OCI-LY1 (cell line): ENCODE data around the gene EPHB2.

ENCODE experiments used
- H2AFZ ChIP-seq: fragments of 200-600 bp; sonication (generic), shearing (Covaris generic); 2 replicates; pipeline ENCODE4 v1.6.0; 2014; ENCODE audit warnings: antibody characterized with exemption, mild to moderate bottlenecking, low read length
- H3F3A ChIP-seq: fragments of 200-600 bp; sonication (generic), shearing (Covaris generic); 2 replicates; pipeline ENCODE4 v1.6.0; 2014; ENCODE audit warnings: mild to moderate bottlenecking, antibody characterized with exemption, low read length, moderate library complexity; ENCODE audit not compliant: insufficient read depth
- H3K27ac ChIP-seq: fragments of 200-600 bp; sonication (generic); 2 replicates; pipeline ENCODE4 v1.5.1; 2014; ENCODE audit warnings: low read length, mixed run types, mild to moderate bottlenecking, low read depth; ENCODE audit not compliant: poor library complexity, severe bottlenecking
- H3K27me3 ChIP-seq: fragments of 200-600 bp; sonication (generic); 2 replicates; pipeline ENCODE4 v1.6.0; 2014; ENCODE audit warnings: antibody characterized with exemption, mild to moderate bottlenecking, low read length, moderate library complexity; ENCODE audit not compliant: insufficient read depth
- H3K36me3 ChIP-seq: fragments of 200-600 bp; sonication (generic); 2 replicates; pipeline ENCODE4 v1.6.1; 2014; ENCODE audit warnings: mild to moderate bottlenecking, antibody characterized with exemption, low read length, moderate library complexity, mixed read lengths; ENCODE audit not compliant: insufficient read depth
- H3K4me1 ChIP-seq: fragments of 200-600 bp; sonication (generic); 2 replicates; pipeline ENCODE4 v1.5.1; 2014; ENCODE audit warnings: mild to moderate bottlenecking, low read length, moderate library complexity; ENCODE audit not compliant: insufficient read depth, severe bottlenecking
- H3K4me2 ChIP-seq: fragments of 200-600 bp; sonication (generic), shearing (Covaris generic); 2 replicates; pipeline ENCODE4 v1.6.1; 2014; ENCODE audit warnings: low read length
- H3K4me3 ChIP-seq: fragments of 200-600 bp; sonication (generic); 2 replicates; pipeline ENCODE4 v1.5.1; 2014; ENCODE audit warnings: low read length, low read depth, mild to moderate bottlenecking, mixed read lengths; ENCODE audit not compliant: poor library complexity, severe bottlenecking
- H3K79me2 ChIP-seq: fragments of 200-600 bp; shearing (Covaris generic); 2 replicates; pipeline ENCODE4 v1.6.1; 2016; ENCODE audit warnings: mixed run types, low read length, mixed read lengths; ENCODE audit not compliant: insufficient read depth
- H3K9ac ChIP-seq: fragments of 200-600 bp; sonication (generic), shearing (Covaris generic); 2 replicates; pipeline ENCODE4 v1.6.1; 2014; ENCODE audit warnings: mild to moderate bottlenecking, low read length, mixed read lengths
- H3K9me2 ChIP-seq: fragments of 200-600 bp; sonication (generic), shearing (Covaris generic); 2 replicates; pipeline ENCODE4 v1.6.1; 2014; ENCODE audit warnings: low read depth, mild to moderate bottlenecking, low read length, mixed read lengths
- H3K9me3 ChIP-seq: fragments of 200-600 bp; shearing (Covaris generic); 2 replicates; pipeline ENCODE4 v1.6.1; 2014; ENCODE audit warnings: low read length, mixed read lengths
- H4K20me1 ChIP-seq: fragments of 200-600 bp; sonication (generic), shearing (Covaris generic); 2 replicates; pipeline ENCODE4 v1.6.0; 2016; ENCODE audit warnings: mild to moderate bottlenecking, low read length; ENCODE audit not compliant: insufficient read depth
- EZH2 ChIP-seq: fragments of 200-600 bp; sonication (generic), shearing (Covaris generic); IDR thresholded peaks from 2 replicates; pipeline ENCODE4 v1.8.0; 2017; ENCODE audit warnings: borderline replicate concordance, mixed run types, mild to moderate bottlenecking, antibody characterized with exemption, low read length, moderate library complexity, mixed read lengths
- TF ChIP-seq, protein P1 (sequence below): fragments of 200-600 bp; sonication (generic), shearing (Covaris generic); IDR thresholded peaks from 2 replicates; pipeline ENCODE4 v1.5.1; 2017; ENCODE audit warnings: mild to moderate bottlenecking, antibody characterized with exemption, low read length, moderate library complexity, mixed read lengths

EPHB2 gene

GRCh38 chr1:22749503-22749902, 38.9 kb downstream of the EPHB2 start:
- Histone ChIP-seq H3K4me3 (no peak overlapping the region), H3F3A (no peaks in the 10 kb centered on the region), H3K27ac (no peak overlapping the region), H3K4me2 (no peak overlapping the region), H3K36me3 (no peaks in the 10 kb centered on the region), H2AFZ (no peak overlapping the region), H3K9me3 (no peaks in the 10 kb centered on the region), H3K27me3 (no peaks in the 10 kb centered on the region), H3K79me2 (no peaks in the 10 kb centered on the region), H4K20me1 (no peaks in the 10 kb centered on the region), H3K9me2 (no peaks in the 10 kb centered on the region), H3K4me1 (no peaks in the 10 kb centered on the region), H3K9ac (no peak overlapping the region)
- TF ChIP-seq, protein P1, sequence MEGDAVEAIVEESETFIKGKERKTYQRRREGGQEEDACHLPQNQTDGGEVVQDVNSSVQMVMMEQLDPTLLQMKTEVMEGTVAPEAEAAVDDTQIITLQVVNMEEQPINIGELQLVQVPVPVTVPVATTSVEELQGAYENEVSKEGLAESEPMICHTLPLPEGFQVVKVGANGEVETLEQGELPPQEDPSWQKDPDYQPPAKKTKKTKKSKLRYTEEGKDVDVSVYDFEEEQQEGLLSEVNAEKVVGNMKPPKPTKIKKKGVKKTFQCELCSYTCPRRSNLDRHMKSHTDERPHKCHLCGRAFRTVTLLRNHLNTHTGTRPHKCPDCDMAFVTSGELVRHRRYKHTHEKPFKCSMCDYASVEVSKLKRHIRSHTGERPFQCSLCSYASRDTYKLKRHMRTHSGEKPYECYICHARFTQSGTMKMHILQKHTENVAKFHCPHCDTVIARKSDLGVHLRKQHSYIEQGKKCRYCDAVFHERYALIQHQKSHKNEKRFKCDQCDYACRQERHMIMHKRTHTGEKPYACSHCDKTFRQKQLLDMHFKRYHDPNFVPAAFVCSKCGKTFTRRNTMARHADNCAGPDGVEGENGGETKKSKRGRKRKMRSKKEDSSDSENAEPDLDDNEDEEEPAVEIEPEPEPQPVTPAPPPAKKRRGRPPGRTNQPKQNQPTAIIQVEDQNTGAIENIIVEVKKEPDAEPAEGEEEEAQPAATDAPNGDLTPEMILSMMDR, result no peak

DNA sequence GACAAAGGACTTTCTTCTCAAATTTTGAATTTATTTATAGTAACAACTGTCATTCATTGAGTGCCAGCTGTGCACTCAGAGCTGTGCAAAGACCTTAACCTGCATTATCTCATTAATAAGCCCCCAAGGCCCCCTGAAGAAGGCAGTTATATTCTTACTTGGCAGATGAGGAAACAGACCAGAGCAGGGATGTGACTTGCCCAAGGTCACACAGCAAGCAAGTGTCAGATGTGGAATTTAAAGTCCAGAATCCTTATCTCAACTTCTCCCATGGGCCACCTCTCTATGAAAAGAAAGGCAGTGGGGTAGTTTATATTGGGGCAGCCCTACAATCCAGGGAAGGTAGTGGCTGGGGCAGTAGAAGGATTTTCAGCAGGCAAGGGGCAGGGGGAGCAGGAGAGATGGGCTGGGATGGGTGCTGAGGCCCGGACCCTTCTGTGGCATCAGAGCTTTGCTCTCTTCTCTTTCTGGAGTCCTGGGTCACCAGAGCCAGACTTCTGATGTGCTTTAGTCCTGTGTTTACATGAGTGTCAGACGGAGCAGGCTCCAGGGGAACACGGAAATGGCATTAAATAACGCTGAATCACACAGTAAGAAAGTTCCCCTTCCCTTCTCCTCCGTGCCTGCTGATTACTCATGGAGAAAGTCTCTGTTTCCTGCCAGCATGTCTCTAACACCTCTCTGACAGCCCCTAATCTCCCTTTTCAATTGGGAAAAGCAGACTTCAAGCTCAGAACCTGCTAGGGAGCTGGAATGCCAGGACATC, 39.5 kb downstream of the EPHB2 start:
- H3K9ac ChIP-seq, result no peak overlapping the region
- no peaks in the 10 kb centered on the region for H3K79me2 ChIP-seq
- no peak overlapping the region for H3K27ac ChIP-seq
- no peaks in the 10 kb centered on the region for H3K9me3 ChIP-seq
- no peaks in the 10 kb centered on the region for H3K9me2 ChIP-seq
- no peaks in the 10 kb centered on the region for H4K20me1 ChIP-seq
- no peak overlapping the region for H3K4me3 ChIP-seq
- H3K4me2 ChIP-seq, result no peak overlapping the region
- no peak overlapping the region for H2AFZ ChIP-seq
- no peaks in the 10 kb centered on the region for H3K27me3 ChIP-seq
- TF ChIP-seq, protein P1, result no peak
- TF ChIP-seq EZH2, result no peak
- H3F3A ChIP-seq, result no peaks in the 10 kb centered on the region
- no peaks in the 10 kb centered on the region for H3K4me1 ChIP-seq
- no peaks in the 10 kb centered on the region for H3K36me3 ChIP-seq

DNA sequence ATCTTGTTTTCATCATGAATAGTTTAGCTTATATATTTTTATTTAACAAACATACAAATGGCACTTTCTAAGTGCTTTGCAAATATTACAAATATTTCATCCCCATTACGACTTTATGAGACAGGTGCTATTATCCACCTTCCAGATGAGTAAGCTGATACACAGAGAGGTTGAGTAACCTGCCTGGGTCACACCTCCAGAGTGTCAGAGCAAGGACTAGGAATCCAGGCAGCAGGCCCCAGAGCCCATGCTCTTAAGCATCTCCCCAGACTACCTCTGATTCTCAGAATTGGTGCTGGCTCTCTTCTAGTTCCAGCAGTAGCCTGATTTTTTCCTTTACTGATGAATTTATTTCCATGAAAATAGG, 40.0 kb downstream of the EPHB2 start:
- Histone ChIP-seq H4K20me1 (no peaks in the 10 kb centered on the region), H3K27me3 (no peaks in the 10 kb centered on the region), H3K27ac (no peak overlapping the region), H3K9me2 (no peaks in the 10 kb centered on the region), H3K4me1 (no peaks in the 10 kb centered on the region), H3K79me2 (no peaks in the 10 kb centered on the region), H3K9me3 (no peaks in the 10 kb centered on the region), H3F3A (no peaks in the 10 kb centered on the region), H3K4me3 (no peak overlapping the region), H2AFZ (no peak overlapping the region), H3K9ac (no peak overlapping the region), H3K4me2 (no peak overlapping the region), H3K36me3 (no peaks in the 10 kb centered on the region)
- TF ChIP-seq, protein P1, result no peak
- TF ChIP-seq EZH2, result no peak
